OCI-LY1 (cell line): ENCODE measurements around the gene LHX3.

ENCODE experiments used
- H2AFZ ChIP-seq: fragments of 200-600 bp; sonication (generic), shearing (Covaris generic); 2 replicates; pipeline ENCODE4 v1.6.0; 2014; ENCODE audit warnings: antibody characterized with exemption, mild to moderate bottlenecking, low read length
- H3F3A ChIP-seq: fragments of 200-600 bp; sonication (generic), shearing (Covaris generic); 2 replicates; pipeline ENCODE4 v1.6.0; 2014; ENCODE audit warnings: mild to moderate bottlenecking, antibody characterized with exemption, low read length, moderate library complexity; ENCODE audit not compliant: insufficient read depth
- H3K27ac ChIP-seq: fragments of 200-600 bp; sonication (generic); 2 replicates; pipeline ENCODE4 v1.5.1; 2014; ENCODE audit warnings: low read length, mixed run types, mild to moderate bottlenecking, low read depth; ENCODE audit not compliant: poor library complexity, severe bottlenecking
- H3K27me3 ChIP-seq: fragments of 200-600 bp; sonication (generic); 2 replicates; pipeline ENCODE4 v1.6.0; 2014; ENCODE audit warnings: antibody characterized with exemption, mild to moderate bottlenecking, low read length, moderate library complexity; ENCODE audit not compliant: insufficient read depth
- H3K36me3 ChIP-seq: fragments of 200-600 bp; sonication (generic); 2 replicates; pipeline ENCODE4 v1.6.1; 2014; ENCODE audit warnings: mild to moderate bottlenecking, antibody characterized with exemption, low read length, moderate library complexity, mixed read lengths; ENCODE audit not compliant: insufficient read depth
- H3K4me1 ChIP-seq: fragments of 200-600 bp; sonication (generic); 2 replicates; pipeline ENCODE4 v1.5.1; 2014; ENCODE audit warnings: mild to moderate bottlenecking, low read length, moderate library complexity; ENCODE audit not compliant: insufficient read depth, severe bottlenecking
- H3K4me2 ChIP-seq: fragments of 200-600 bp; sonication (generic), shearing (Covaris generic); 2 replicates; pipeline ENCODE4 v1.6.1; 2014; ENCODE audit warnings: low read length
- H3K4me3 ChIP-seq: fragments of 200-600 bp; sonication (generic); 2 replicates; pipeline ENCODE4 v1.5.1; 2014; ENCODE audit warnings: low read length, low read depth, mild to moderate bottlenecking, mixed read lengths; ENCODE audit not compliant: poor library complexity, severe bottlenecking
- H3K79me2 ChIP-seq: fragments of 200-600 bp; shearing (Covaris generic); 2 replicates; pipeline ENCODE4 v1.6.1; 2016; ENCODE audit warnings: mixed run types, low read length, mixed read lengths; ENCODE audit not compliant: insufficient read depth
- H3K9ac ChIP-seq: fragments of 200-600 bp; sonication (generic), shearing (Covaris generic); 2 replicates; pipeline ENCODE4 v1.6.1; 2014; ENCODE audit warnings: mild to moderate bottlenecking, low read length, mixed read lengths
- H3K9me2 ChIP-seq: fragments of 200-600 bp; sonication (generic), shearing (Covaris generic); 2 replicates; pipeline ENCODE4 v1.6.1; 2014; ENCODE audit warnings: low read depth, mild to moderate bottlenecking, low read length, mixed read lengths
- H3K9me3 ChIP-seq: fragments of 200-600 bp; shearing (Covaris generic); 2 replicates; pipeline ENCODE4 v1.6.1; 2014; ENCODE audit warnings: low read length, mixed read lengths
- H4K20me1 ChIP-seq: fragments of 200-600 bp; sonication (generic), shearing (Covaris generic); 2 replicates; pipeline ENCODE4 v1.6.0; 2016; ENCODE audit warnings: mild to moderate bottlenecking, low read length; ENCODE audit not compliant: insufficient read depth
- EZH2 ChIP-seq: fragments of 200-600 bp; sonication (generic), shearing (Covaris generic); IDR thresholded peaks from 2 replicates; pipeline ENCODE4 v1.8.0; 2017; ENCODE audit warnings: borderline replicate concordance, mixed run types, mild to moderate bottlenecking, antibody characterized with exemption, low read length, moderate library complexity, mixed read lengths
- TF ChIP-seq, protein P1 (sequence below): fragments of 200-600 bp; sonication (generic), shearing (Covaris generic); IDR thresholded peaks from 2 replicates; pipeline ENCODE4 v1.5.1; 2017; ENCODE audit warnings: mild to moderate bottlenecking, antibody characterized with exemption, low read length, moderate library complexity, mixed read lengths

The LHX3 gene

DNA sequence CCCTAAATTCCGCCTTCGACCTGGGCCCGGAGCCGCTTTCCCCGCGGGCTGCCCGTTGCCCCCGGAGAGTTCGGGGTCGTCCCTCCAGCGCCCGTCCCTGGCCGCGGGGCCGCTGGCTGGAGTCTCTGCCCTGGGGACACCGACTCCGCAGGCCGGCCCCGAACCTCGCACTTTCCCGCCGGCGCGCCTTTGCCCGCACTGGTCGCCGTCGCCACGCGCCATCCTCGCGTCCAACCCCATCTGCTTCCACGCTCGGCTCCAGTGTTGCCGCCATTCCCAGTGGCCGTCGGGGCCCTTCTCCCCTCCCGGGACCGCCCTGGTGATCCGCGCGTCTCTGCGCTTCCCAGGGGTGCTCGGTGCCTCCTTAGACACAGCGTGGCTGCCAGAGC, 11.0 kb downstream of the LHX3 start:
- Histone ChIP-seq H3K4me1 (peaks cover 13% of the 10 kb centered on the region), H3K9ac (no peak overlapping the region), H3K4me2 (no peak overlapping the region), H3K27me3 (0 out of 2 replicates have a peak, but pooled peaks cover 3% of the 10 kb centered on the region), H3K79me2 (no peaks in the 10 kb centered on the region), H3K36me3 (no peaks in the 10 kb centered on the region), H3K9me2 (no peaks in the 10 kb centered on the region), H3F3A (no peaks in the 10 kb centered on the region), H3K9me3 (no peaks in the 10 kb centered on the region), H3K27ac (no peak overlapping the region), H3K4me3 (no peak overlapping the region), H4K20me1 (no peaks in the 10 kb centered on the region), H2AFZ (no peak overlapping the region)
- TF ChIP-seq, protein P1, sequence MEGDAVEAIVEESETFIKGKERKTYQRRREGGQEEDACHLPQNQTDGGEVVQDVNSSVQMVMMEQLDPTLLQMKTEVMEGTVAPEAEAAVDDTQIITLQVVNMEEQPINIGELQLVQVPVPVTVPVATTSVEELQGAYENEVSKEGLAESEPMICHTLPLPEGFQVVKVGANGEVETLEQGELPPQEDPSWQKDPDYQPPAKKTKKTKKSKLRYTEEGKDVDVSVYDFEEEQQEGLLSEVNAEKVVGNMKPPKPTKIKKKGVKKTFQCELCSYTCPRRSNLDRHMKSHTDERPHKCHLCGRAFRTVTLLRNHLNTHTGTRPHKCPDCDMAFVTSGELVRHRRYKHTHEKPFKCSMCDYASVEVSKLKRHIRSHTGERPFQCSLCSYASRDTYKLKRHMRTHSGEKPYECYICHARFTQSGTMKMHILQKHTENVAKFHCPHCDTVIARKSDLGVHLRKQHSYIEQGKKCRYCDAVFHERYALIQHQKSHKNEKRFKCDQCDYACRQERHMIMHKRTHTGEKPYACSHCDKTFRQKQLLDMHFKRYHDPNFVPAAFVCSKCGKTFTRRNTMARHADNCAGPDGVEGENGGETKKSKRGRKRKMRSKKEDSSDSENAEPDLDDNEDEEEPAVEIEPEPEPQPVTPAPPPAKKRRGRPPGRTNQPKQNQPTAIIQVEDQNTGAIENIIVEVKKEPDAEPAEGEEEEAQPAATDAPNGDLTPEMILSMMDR = no peak
- TF ChIP-seq EZH2 = no peak

DNA sequence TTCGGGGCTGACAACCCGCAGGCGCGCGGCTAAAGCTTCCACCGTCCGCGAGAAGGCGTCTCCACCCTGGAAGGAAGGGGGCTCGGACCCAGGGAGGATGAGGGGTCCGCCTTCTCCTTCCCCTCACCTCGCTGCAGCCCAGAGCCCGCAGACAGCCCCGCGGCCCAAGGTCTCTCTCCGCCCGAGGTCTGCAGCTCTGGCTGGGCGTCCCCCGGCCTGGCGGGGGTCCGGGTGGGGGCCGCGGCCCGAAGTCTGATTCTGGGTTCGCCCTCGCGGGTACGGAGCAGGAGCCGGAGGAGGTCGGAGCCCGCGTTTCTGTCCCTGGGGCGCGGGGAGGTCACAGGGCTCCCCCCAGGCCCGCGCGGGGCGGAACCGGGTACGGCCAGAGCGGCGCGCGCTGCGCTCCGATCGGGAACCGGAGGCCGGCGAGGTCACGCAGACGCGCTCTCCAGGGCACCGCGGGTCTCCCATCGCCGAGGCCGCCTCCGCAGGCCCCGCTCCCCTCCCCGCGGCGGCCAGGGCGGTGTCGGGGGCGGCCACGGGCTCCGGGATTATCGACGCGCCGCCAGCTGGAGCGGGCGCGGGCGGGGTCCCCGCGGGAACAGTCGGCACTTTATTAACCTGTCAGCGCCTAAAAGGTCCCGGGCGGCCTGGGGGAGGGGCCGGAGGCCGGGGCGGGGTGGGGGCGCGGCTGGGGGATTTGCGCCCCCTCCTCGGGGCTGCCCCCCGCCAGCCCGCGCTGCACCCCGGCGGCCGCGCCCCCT, 11.6 kb downstream of the LHX3 start:
- no peak overlapping the region for H3K9ac ChIP-seq
- no peak overlapping the region for H3K4me2 ChIP-seq
- no peaks in the 10 kb centered on the region for H3K79me2 ChIP-seq
- 0 out of 2 replicates have a peak, but pooled peaks cover 3% of the 10 kb centered on the region for H3K27me3 ChIP-seq
- H3K9me2 ChIP-seq = no peaks in the 10 kb centered on the region
- no peak overlapping the region for H2AFZ ChIP-seq
- no peak overlapping the region for H3K4me3 ChIP-seq
- H4K20me1 ChIP-seq = no peaks in the 10 kb centered on the region
- H3F3A ChIP-seq = no peaks in the 10 kb centered on the region
- no peak for TF ChIP-seq EZH2
- TF ChIP-seq, protein P1 = no peak
- H3K27ac ChIP-seq = no peak overlapping the region
- H3K36me3 ChIP-seq = no peaks in the 10 kb centered on the region
- peaks cover 13% of the 10 kb centered on the region for H3K4me1 ChIP-seq
- H3K9me3 ChIP-seq = no peaks in the 10 kb centered on the region

DNA sequence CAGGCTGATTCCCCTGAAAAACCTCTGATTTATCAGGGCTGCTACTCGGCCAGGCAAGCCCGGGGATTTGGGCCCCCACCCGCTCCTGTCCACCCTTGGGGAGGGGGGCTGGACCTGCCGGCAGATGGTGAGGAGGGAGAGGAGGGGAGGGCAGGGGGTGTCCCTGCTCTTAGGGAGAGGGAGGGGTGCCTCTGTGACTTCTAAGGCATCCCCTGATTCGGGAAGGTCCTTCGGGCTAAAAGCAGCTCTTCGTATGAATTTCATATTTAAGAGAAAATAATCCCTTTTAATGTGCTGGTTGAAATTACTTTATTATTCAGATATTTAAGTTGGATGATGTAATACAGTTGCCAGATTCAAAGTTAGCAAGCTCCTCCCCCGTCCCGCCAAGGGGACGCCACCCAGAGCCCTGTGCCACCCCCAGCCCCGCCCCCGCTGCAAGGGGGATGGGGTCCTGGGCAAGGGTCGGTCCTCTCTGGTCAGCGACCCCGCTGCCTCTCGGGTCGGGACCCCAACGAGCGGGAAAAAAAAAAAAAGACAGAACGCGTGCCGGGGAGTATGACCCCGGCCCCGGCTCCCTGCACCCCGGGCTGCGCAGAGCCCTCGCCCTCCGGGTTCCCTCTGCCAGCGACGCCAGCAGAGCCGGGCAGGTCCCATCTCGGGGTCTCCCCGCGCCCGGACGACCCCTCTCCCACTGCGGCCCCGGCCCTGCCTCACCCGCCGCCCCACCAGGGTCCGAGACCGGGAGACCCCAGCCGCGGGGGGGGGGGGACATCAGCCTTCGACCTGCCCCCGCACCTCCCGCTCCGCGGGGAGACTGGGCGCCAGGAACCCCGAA, 12.4 kb downstream of the LHX3 start:
- Histone ChIP-seq H3K36me3 (no peaks in the 10 kb centered on the region), H3K79me2 (no peaks in the 10 kb centered on the region), H3K9me3 (no peaks in the 10 kb centered on the region), H3K9me2 (no peaks in the 10 kb centered on the region), H3F3A (no peaks in the 10 kb centered on the region), H2AFZ (no peak overlapping the region), H4K20me1 (no peaks in the 10 kb centered on the region), H3K4me3 (no peak overlapping the region), H3K4me2 (no peak overlapping the region), H3K27me3 (0 out of 2 replicates have a peak, but pooled peaks cover 3% of the 10 kb centered on the region), H3K27ac (no peak overlapping the region), H3K4me1 (peaks cover 12% of the 10 kb centered on the region), H3K9ac (no peak overlapping the region)
- TF ChIP-seq, protein P1 = no peak
- no peak for TF ChIP-seq EZH2
